NCI-H1694 (cell line): ENCODE results near the gene OPA1.

ENCODE experiments used
- DNase-seq: peaks from one replicate; lab custom pipeline; 2025; lab: John Stamatoyannopoulos, UW

Gene OPA1

GRCh38 chr3:193648542-193649076, 55.6 kb downstream of the OPA1 start:
- DNase-seq, result no peak

GRCh38 chr3:193650585-193650984, 57.6 kb downstream of the OPA1 start:
- DNase-seq, result no peak

DNA sequence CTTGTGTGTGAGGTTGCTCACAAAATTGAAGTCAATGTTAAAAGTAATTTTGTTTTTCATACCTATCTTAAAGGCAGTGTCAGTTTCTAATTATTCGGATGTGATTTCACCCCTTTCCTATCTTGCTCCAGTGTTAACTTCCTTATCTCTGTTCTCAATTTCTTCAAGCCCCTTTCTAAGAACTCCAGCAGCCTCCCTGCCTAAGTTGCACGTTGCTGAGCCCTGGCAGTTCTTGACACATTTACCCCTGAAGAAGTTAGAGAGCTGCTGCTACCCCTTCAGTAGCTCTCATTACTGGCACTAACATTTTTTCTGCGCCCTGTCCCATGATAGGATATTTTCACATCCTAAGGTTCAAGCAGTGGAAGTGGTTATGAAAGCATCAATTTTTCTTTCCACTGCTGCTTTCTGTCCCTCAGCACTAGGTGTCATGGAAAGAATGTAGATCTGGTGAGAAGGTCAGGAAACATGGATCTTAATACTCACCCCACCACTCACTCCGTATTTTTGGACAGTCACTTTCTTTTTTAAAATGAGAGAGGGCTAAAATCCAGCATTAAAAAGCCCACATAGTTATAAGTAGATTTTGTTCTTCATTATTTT, 62.9 kb downstream of the OPA1 start:
- no peak for DNase-seq

- DNase-seq, result no peak
Measured at GRCh38 chr3:193656445-193656844, 63.4 kb downstream of the OPA1 start.

- no peak for DNase-seq
Measured at GRCh38 chr3:193656878-193657282, 63.9 kb downstream of the OPA1 start.

- no peak for DNase-seq
Measured at GRCh38 chr3:193660171-193660570, 67.2 kb downstream of the OPA1 start.

DNA sequence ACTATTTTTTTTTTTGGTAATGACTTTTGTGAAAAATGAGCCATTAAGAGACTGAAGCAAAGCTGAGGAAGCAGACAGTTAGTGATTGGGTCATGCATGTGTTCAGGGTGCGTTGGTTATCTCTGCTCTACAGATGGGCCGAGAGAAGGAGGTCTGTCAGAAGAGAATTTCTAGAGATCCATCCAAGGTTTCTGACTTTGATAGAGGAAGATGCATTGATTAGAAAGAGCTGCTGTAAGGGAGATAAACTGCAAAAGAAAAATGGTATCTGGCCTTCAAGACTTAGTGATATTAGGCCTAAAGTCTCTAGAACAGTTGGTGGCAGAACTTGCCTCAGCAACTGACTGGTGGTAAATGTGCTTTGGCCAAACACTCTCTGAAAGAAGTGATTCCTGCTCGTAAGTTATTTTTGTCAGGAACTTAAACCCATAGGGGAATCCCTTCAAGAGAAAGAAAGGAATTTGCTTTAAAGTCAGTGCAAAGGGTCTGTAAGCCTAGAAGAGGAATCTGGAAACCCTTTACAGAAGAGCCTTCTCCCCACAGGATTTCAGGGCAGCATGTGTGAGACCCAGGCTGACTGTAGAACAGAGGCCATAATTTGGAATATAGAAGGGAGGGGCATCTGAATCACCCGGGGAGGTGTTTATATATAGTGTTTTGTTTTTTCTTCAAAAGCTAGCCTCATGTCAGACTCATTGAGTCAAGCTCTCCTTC, 67.8 kb downstream of the OPA1 start:
- no peak for DNase-seq

DNA sequence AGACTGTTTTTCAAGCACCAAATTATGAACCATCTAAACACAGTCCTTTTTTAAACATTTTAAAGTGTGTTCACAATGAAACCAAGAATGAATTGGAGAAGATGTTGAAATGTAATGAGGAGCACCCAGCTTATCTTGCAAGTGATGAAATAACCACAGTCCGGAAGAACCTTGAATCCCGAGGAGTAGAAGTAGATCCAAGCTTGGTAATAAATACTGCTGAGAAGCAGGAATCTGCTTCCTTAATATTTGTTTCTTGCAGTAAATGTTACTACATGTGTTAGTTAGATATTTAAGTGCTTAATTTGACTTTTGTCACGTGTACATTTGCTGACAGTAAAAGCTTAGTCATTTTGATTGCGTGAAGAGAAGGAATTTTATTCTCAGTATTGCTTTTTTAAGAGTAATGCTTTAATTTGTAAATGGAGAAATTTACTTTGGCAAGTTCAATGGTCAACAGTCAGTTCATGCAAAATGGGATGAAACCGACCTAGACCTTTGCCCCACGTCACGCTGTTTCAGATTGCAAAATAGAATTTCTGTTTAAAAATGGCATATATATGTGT, 69.8 kb downstream of the OPA1 start:
- DNase-seq, result no peak

- peak; percentile 55 for DNase-seq
Measured at GRCh38 chr3:193665370-193665989, 72.5 kb downstream of the OPA1 start.

GRCh38 chr3:193673845-193674244, 80.8 kb downstream of the OPA1 start:
- DNase-seq, result no peak

DNA sequence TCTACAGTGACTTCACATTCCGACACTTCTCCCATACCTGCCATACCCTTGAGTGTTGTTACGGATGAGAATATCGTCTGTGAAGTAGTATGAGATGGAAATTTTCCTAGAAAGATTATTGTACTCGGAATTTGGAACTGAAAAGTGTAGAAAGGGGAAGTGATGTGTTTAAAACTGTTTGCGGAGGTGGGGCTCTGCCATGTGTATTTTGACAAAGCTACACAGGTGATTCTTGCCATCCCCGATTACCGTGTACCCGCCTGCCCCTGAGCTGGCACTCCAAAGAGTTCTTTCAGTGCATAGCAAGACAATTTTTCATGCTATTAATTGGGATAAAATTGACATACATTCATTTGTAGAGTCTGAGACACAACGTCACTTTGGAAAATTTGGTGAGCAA, 81.7 kb downstream of the OPA1 start:
- DNase-seq, result no peak

DNA sequence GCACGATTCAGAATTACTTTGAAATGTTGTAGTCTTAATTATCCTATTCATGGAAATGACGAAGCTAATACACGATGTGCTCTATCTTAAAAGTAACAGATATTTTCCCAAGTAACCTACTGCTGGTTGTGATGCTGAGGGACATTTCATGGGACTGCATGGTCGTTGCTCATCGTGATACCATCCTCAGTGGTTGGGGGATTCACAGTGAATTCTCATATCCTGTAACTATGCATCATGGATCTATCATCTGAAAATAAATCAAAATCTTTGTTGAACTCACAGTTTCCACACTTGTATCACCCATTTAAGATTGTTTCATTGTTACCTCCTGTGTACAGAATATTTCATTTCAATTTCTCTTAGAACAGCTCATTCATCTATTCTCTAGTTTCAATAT, 84.7 kb downstream of the OPA1 start:
- no peak for DNase-seq

- no peak for DNase-seq
Measured at GRCh38 chr3:193680220-193680619, 87.2 kb downstream of the OPA1 start.

- no peak for DNase-seq
Measured at GRCh38 chr3:193681631-193682030, 88.6 kb downstream of the OPA1 start.

DNA sequence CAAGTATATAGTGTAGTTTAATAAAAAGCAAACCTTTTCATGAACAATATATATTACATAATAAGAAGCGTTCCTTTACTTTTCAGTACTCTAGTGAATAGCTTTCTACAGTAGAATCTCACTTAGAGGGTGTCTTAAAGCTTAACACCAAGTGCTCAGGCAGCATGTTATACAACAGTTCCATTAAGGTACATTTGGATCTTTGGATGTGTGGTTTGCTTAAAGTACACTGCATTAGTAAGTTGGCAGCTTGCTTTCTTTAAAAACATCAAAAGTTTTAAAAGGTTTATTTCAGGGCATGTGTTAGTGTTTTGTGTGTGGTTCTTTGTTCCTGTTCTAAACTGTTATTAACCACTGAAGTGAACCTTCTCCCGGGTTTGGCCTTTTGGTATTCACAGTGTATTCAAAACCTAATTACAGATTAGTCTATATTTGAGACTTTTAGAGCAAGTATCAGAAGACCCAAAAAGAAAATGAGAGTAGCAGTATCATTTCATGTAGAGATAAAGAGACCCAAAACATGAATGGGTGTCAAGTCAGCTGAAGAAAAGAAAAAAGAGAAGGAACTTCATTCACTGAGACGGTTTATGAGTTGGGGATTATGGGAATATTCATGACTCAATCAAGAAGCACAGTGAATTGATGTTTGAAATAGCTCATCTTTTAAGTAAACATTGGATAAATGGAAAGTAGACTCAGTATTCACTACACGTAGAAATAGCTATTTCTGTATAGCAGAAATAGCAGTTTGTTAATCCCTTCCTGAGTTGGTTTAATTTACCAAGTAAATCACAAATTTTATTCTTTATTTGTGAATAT, 93.9 kb downstream of the OPA1 start:
- no peak for DNase-seq

DNA sequence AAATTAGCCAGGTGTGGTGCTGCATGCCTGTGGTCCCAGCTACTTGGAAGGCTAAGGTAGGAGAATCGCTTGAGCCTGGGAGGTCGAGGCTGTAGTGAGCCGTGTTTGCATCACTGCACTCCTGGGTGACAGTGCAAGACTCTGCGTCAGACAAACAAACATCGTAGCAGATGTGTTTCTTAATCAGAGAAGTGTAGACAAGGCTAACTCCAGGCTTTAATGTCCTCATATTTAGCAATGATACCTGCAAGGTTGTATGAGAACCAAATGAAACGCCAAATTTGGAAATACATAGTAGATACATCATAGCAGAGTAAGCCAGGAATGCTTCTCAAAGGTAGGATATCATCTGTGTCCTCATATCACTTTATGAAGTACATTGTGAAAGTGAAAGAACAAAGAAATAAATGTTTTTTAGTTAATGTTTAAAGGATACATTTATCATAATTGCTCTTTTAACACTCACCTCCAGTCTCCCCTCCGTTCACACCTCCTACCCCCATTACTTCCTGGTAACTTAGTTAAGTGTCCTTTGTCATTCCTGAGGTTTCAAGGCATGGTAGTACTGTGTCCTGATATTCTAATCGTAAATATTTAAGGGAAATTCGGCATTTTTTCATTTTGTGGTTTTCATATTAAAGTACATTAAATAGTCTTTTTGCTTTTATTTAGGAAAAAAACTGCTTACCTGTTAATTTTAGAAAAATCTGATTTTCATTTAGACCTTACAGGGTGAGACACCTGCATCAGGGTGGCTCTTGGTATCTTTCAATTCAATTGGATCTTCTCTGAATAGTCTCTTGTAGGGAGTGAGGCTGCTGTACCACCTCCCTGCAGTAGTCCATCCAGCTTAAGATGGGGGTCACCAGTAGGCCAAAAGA, 96.1 kb downstream of the OPA1 start:
- no peak for DNase-seq

DNA sequence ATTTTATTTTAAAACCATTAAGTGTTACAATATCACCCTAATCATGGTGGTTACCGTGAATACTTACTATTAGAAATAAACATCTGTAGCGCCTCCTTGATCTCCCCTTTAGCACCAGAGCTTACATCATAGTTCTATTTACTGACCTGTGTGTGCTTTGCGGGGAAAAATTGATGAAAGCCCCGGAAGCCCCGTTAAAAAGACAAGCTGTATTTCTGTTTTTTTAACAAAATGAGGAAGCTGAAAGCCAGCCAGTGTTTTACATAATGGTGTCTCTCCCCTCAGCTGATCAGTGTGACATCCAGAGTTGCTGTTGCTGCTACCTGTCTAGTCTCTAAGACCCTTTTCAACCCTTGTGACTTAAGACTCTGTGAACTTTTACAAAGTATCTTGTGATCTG, 100.8 kb downstream of the OPA1 start:
- DNase-seq, result no peak

DNA sequence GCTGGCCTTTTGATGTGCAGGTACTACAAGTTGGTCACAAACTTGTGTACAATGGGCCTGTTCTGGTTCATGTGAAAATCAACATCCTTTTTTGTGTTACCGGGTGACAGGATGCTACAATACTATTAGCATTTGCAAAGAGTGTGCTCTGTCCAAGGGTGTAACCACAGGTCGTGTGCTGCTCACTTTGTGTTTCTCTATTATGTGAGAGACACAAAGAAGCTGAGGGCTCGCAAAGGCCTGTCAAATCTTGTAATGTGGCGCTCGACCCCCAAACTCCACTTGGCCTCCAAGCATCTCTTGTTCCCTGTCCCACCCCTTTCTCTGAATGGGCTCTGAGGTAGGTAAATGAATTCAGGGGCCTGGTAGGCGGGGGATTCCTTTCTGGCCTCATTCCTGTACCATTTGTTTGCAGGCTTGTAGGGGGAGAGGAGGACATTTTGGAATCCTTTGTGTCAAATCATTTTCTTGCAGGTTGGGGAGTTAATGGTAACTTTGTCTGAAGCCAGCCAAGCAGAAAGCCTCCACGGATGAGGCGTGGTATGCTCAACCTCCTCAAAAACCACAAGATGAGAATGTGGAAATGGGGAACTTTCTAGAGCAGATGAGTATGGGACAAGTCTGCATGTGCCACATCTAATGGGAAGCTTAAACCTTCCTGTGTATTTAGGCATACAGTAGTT, 109.1 kb downstream of the OPA1 start:
- DNase-seq, result no peak

- no peak for DNase-seq
Measured at GRCh38 chr3:193702967-193703366, 110.0 kb downstream of the OPA1 start.

DNA sequence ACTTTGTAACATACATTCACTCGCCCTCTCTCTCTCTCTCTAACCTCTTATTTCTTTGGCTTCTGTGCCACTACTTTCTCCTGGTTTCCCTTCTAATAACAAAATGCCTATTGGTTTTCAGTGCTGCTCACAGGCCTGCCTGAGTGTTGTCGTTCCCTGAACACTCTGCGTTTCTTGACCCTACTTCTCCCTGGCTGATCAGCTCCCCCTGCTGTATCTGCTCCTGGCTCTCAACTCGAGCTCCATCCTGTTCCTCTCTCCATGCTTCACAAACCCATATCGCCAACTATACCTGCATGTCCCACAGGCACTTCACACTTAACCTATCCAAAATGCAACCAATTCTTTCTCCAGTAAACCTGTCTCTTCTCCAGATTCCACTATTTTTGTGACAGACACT, 111.4 kb downstream of the OPA1 start:
- no peak for DNase-seq
